ENCODE results near the gene EBP.

DNA sequence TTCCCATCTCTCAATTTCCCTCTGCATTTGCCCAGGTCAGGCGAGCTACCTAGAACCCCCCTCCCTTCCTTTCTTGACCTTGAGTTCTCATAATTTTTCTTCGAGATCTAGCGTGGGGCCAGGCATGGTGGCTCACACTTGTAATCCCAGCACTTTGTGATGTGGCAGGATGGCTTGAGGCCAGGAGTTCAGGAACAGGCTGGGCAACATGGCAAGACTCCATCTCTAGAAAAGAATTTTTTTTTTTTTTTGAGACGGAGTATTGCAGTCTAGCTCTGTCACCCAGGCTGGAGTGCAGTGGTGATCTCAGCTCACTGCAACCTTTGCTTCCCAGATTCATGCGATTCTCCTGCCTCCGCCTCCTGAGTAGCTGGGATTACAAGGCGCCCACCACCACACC is 17.3 kb upstream of the EBP start:
- no peak for TF ChIP-seq CTCF (IDR thresholded peaks at IDR 0.05; ENCODE audit: insufficient read depth, low read depth, low read length)
- no peak for TF ChIP-seq EZH2 (IDR thresholded peaks at IDR 0.05; ENCODE audit: insufficient read depth, low read length)
